OCI-LY7 (cell line): ENCODE measurements around the gene CHI3L2. TPM values are rescaled to one million over a fixed set of nuclear protein-coding genes. Genes with fewer than 3 reads are reported as not detected.

Source experiments
- BruUV-seq: library from RNA; stranded (reverse); fragments of 400-500 nt; replicated peaks from 2 replicates; lab custom pipeline; 2021; lab: Mats Ljungman, UMichigan
- CTCF ChIA-PET: fragments of 300-600 bp; sonication (Branson Sonifier 250); formaldehyde crosslinking; loops from one replicate; lab custom pipeline; 2022; ENCODE audit warnings: antibody characterized with exemption; ENCODE audit not compliant: unreplicated experiment; lab: Charles Lee
- POLR2A ChIA-PET: fragments of 300-600 bp; sonication (Branson Sonifier 250); formaldehyde crosslinking; loops from one replicate; lab custom pipeline; 2022; ENCODE audit warnings: antibody characterized with exemption; lab: Charles Lee
- DNase-seq: peaks from one replicate; pipeline ENCODE4 v3.0.0-alpha.2; 2015; ENCODE audit warnings: low spot score
- H2AFZ ChIP-seq: fragments of 200-600 bp; sonication (generic), shearing (Covaris generic); 2 replicates; pipeline ENCODE4 v1.6.1; 2014; ENCODE audit warnings: mild to moderate bottlenecking, antibody characterized with exemption, low read length, moderate library complexity
- H3K27ac ChIP-seq: fragments of 200-600 bp; sonication (generic); 2 replicates; pipeline ENCODE4 v1.5.1; 2014; ENCODE audit warnings: mixed run types, low read depth, mild to moderate bottlenecking, moderate library complexity, low read length, inconsistent platforms; ENCODE audit not compliant: poor library complexity, severe bottlenecking
- H3K36me3 ChIP-seq: fragments of 200-600 bp; sonication (generic); 2 replicates; pipeline ENCODE4 v1.6.1; 2014; ENCODE audit warnings: mild to moderate bottlenecking, antibody characterized with exemption, low read length, moderate library complexity, mixed read lengths; ENCODE audit not compliant: insufficient read depth
- H3K4me1 ChIP-seq: fragments of 200-600 bp; sonication (generic); 2 replicates; pipeline ENCODE4 v1.5.1; 2014; ENCODE audit warnings: mild to moderate bottlenecking, low read length; ENCODE audit not compliant: insufficient read depth, poor library complexity, severe bottlenecking
- H3K4me2 ChIP-seq: fragments of 200-600 bp; sonication (generic); 2 replicates; pipeline ENCODE4 v1.6.1; 2014; ENCODE audit warnings: mild to moderate bottlenecking, low read length
- H3K4me3 ChIP-seq: fragments of 200-600 bp; sonication (generic); 2 replicates; pipeline ENCODE4 v1.5.1; 2014; ENCODE audit warnings: mild to moderate bottlenecking, low read depth, low read length; ENCODE audit not compliant: poor library complexity, severe bottlenecking
- H3K79me2 ChIP-seq: fragments of 200-600 bp; sonication (generic); 2 replicates; pipeline ENCODE4 v1.6.1; 2016; ENCODE audit warnings: low read depth, mild to moderate bottlenecking, low read length, moderate library complexity, mixed read lengths; ENCODE audit not compliant: insufficient read depth
- H3K9me2 ChIP-seq: fragments of 200-600 bp; sonication (generic); 2 replicates; pipeline ENCODE4 v1.6.1; 2016; ENCODE audit warnings: mild to moderate bottlenecking, low read length, mixed read lengths; ENCODE audit not compliant: insufficient read depth
- H3K9me3 ChIP-seq: fragments of 200-600 bp; sonication (generic); 2 replicates; pipeline ENCODE4 v1.6.1; 2014; ENCODE audit warnings: mild to moderate bottlenecking, mixed run types, low read length, mixed read lengths
- H4K20me1 ChIP-seq: fragments of 200-600 bp; sonication (generic); 2 replicates; pipeline ENCODE4 v1.6.1; 2014; ENCODE audit warnings: mild to moderate bottlenecking, antibody characterized with exemption, low read length, moderate library complexity, mixed read lengths; ENCODE audit not compliant: insufficient read depth
- CTCF ChIP-seq: fragments of 200-600 bp; sonication (generic); conservative IDR thresholded peaks from 2 replicates; pipeline ENCODE4 v1.5.1; 2014; ENCODE audit warnings: mild to moderate bottlenecking, antibody characterized with exemption, low read length, moderate library complexity, mixed read lengths
- EZH2phosphoT487 ChIP-seq: fragments of 200-600 bp; sonication (generic); IDR thresholded peaks from 2 replicates; pipeline ENCODE4 v1.6.1; 2018; ENCODE audit warnings: low read depth, borderline replicate concordance, mild to moderate bottlenecking, mixed run types, antibody characterized with exemption, low read length, moderate library complexity, mixed read lengths
- intact Hi-C: fragments of 100-400 bp; cut with micrococcal nuclease; formaldehyde crosslinking; loops from one replicate; pipeline ENCODE4 v1.10.0; 2022; ENCODE audit not compliant: unreplicated experiment
- total RNA-seq, 2 experiments: library from RNA; depleted of rRNA in 1 of 2; stranded (reverse); fragments of >200 nt in 1 of 2; shearing (Covaris generic) in 1 of 2; gene quantifications; 2 replicates each; pipeline ENCODE4 v1.2.3, GENCODE V29; 2014 to 2022

The CHI3L2 gene
- total RNA-seq, 2 experiments from 2014 or later: 37.1 to 88.7 TPM

GRCh38 chr1:111198836-111199235 is 28.7 kb upstream of the CHI3L2 start:
- H4K20me1 ChIP-seq: no peaks in the 10 kb centered on the region
- POLR2A ChIA-PET: interaction anchor here (0.5 to 2.6 kb wide), 7 partner anchors 11 to 42 kb away, joined by 3 to 17 read pairs (median 3); no protein-coding TSS in a partner anchor
- no peak overlapping the region for H2AFZ ChIP-seq
- peaks cover 59% of the 10 kb centered on the region for H3K4me1 ChIP-seq
- H3K27ac ChIP-seq: no peak overlapping the region
- H3K9me3 ChIP-seq: no peaks in the 10 kb centered on the region
- H3K9me2 ChIP-seq: no peaks in the 10 kb centered on the region
- H3K79me2 ChIP-seq: peaks cover 7% of the 10 kb centered on the region; the same call in 1 of the 2 replicates
- no TSS peak for BruUV-seq
- CTCF ChIA-PET: interaction anchor here (1.4 kb wide), 1 partner anchor 16 kb away, joined by 5 read pairs; no protein-coding TSS in a partner anchor
- H3K4me2 ChIP-seq: no peak overlapping the region
- TF ChIP-seq CTCF: no peak
- TF ChIP-seq EZH2phosphoT487: no peak
- peaks cover 26% of the 10 kb centered on the region for H3K36me3 ChIP-seq
- intact Hi-C loops: no loop called here
- H3K4me3 ChIP-seq: no peak overlapping the region
- no peak for DNase-seq

- CTCF ChIA-PET: interaction anchor here (1.4 kb wide), 1 partner anchor 15 kb away, joined by 5 read pairs; no protein-coding TSS in a partner anchor
Observed at GRCh38 chr1:111199329-111199728, 28.2 kb upstream of the CHI3L2 start.

More at GRCh38 chr1:111199329-111199728, 28.2 kb upstream of the CHI3L2 start:
- no peaks in the 10 kb centered on the region for H3K9me2 ChIP-seq
- H3K9me3 ChIP-seq: no peaks in the 10 kb centered on the region
- TF ChIP-seq EZH2phosphoT487: no peak
- no peak for TF ChIP-seq CTCF
- H3K4me2 ChIP-seq: no peak overlapping the region
- no peak overlapping the region for H3K27ac ChIP-seq
- intact Hi-C loops: no loop called here
- H3K4me3 ChIP-seq: no peak overlapping the region
- POLR2A ChIA-PET: interaction anchor here (0.9 to 2.6 kb wide), 5 partner anchors 11 to 42 kb away, joined by 3 to 17 read pairs (median 3); no protein-coding TSS in a partner anchor
- peaks cover 7% of the 10 kb centered on the region; the same call in 1 of the 2 replicates for H3K79me2 ChIP-seq
- peaks cover 62% of the 10 kb centered on the region for H3K4me1 ChIP-seq
- no peak for DNase-seq
- BruUV-seq: no TSS peak
- H2AFZ ChIP-seq: no peak overlapping the region
- H3K36me3 ChIP-seq: peaks cover 21% of the 10 kb centered on the region
- H4K20me1 ChIP-seq: no peaks in the 10 kb centered on the region
